Left lung (tissue), 14 donors: ENCODE data around the gene UBXN11. TPM values are rescaled to one million over a fixed set of nuclear protein-coding genes. Genes with fewer than 3 reads are reported as not detected.

Source experiments
- ATAC-seq: fragments of 200-7000 bp; cut with Tn5 transposase; one replicate; pipeline ENCODE4 v1.9.1; 2020; ENCODE audit warnings: moderate library complexity
- DNase-seq, 4 donors: peaks; one replicate each; pipeline ENCODE4 v3.0.0-alpha.2; 2013 to 2020
- H3K27ac ChIP-seq, 2 donors: fragments of 200-600 bp; sonication (generic) in 1 of 2; one replicate each; pipeline versions ENCODE4 v1.5.0 to v1.8.0; 2020 to 2021
- H3K27me3 ChIP-seq, 2 donors: fragments of 200-600 bp; sonication (generic) in 1 of 2; one replicate each; pipeline versions ENCODE4 v1.5.0 to v1.8.0; 2020 to 2021
- H3K36me3 ChIP-seq, 2 donors: fragments of 200-600 bp; sonication (generic) in 1 of 2; one replicate each; pipeline versions ENCODE4 v1.5.0 to v1.8.0; 2020 to 2021
- H3K4me1 ChIP-seq, 2 donors: fragments of 200-600 bp; one replicate each; pipeline ENCODE4 v1.8.0; 2021
- H3K4me3 ChIP-seq, 2 donors: fragments of 200-600 bp; sonication (generic) in 1 of 2; one replicate each; pipeline versions ENCODE4 v1.5.0 to v1.8.0; 2020 to 2021; ENCODE audit warnings: mild to moderate bottlenecking in 1 of 2
- H3K9me3 ChIP-seq, 2 donors: fragments of 200-600 bp; sonication (generic) in 1 of 2; one replicate each; pipeline versions ENCODE4 v1.5.0 to v1.8.0; 2020 to 2021
- intact Hi-C, 2 donors: fragments of 100-400 bp; cut with DNase I; formaldehyde crosslinking; loops; one replicate each; pipeline versions ENCODE4 v1.11.2 to v1.14.2; 2022
- long read RNA-seq, 12 donors: library from polyadenylated mRNA in 2 of 12; unstranded in 2 of 12; transcript quantifications; one replicate each; pipeline ENCODE4 v2.0.0 and lab custom pipeline, GENCODE V29; 2019 to 2026
- polyA plus RNA-seq, 6 donors: library from polyadenylated mRNA; unstranded; fragments of 120-200 nt; gene quantifications; one replicate each; pipeline ENCODE4 v1.2.1, GENCODE V29; 2013; ENCODE audit not compliant: insufficient read length in 6 of 6
- total RNA-seq, 2 donors: library from RNA; stranded (reverse); fragmentation: NEBNext Ultra II Directional; extraction: Animal tissue kit (Norgen Biotek cat#: 25700); gene quantifications; one replicate each; pipeline ENCODE4 v1.2.1, GENCODE V29; 2021
- TF ChIP-seq, protein P1 (sequence below), 2 donors: fragments of 200-600 bp; sonication (generic) in 1 of 2; IDR thresholded peaks; one replicate each; pipeline versions ENCODE4 v1.5.0 to v1.8.0; 2021; ENCODE audit warnings: antibody characterized with exemption in 2 of 2
- donor health status: DM: no; HTN: yes; CAD: no.
- donor health status: DM: no; HTN: no; CAD: no.

Gene UBXN11, protein sequence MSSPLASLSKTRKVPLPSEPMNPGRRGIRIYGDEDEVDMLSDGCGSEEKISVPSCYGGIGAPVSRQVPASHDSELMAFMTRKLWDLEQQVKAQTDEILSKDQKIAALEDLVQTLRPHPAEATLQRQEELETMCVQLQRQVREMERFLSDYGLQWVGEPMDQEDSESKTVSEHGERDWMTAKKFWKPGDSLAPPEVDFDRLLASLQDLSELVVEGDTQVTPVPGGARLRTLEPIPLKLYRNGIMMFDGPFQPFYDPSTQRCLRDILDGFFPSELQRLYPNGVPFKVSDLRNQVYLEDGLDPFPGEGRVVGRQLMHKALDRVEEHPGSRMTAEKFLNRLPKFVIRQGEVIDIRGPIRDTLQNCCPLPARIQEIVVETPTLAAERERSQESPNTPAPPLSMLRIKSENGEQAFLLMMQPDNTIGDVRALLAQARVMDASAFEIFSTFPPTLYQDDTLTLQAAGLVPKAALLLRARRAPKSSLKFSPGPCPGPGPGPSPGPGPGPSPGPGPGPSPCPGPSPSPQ
- total RNA-seq = 10 to 100 TPM; 24.0 to 43.1 TPM
- polyA plus RNA-seq = 10 to 100 TPM; 23.0 to 29.7 (median 26.1) TPM
- long read RNA-seq, donor 1, partial matches to known transcripts = 5 of 11 reads
- long read RNA-seq, donor 1, other reads (novel, unspliced or antisense) = 0 of 11 reads
- long read RNA-seq, donor 2, partial matches to known transcripts = 0 of 2 reads
- long read RNA-seq, donor 2, other reads (novel, unspliced or antisense) = 0 of 2 reads
- long read RNA-seq, donor 3 = 0 reads
- long read RNA-seq, donor 4, partial matches to known transcripts = 9 of 28 reads
- long read RNA-seq, donor 4, other reads (novel, unspliced or antisense) = 14 of 28 reads
- long read RNA-seq, donor 5, partial matches to known transcripts = 305 of 308 reads
- long read RNA-seq, donor 5, other reads (novel, unspliced or antisense) = 0 of 308 reads
- long read RNA-seq, donor 6, partial matches to known transcripts = 224 of 228 reads
- long read RNA-seq, donor 6, other reads (novel, unspliced or antisense) = 0 of 228 reads
- long read RNA-seq, donor 7, partial matches to known transcripts = 0 of 3 reads
- long read RNA-seq, donor 7, other reads (novel, unspliced or antisense) = 0 of 3 reads
- long read RNA-seq, donor 8, partial matches to known transcripts = 0 of 1 reads
- long read RNA-seq, donor 8, other reads (novel, unspliced or antisense) = 0 of 1 reads
- long read RNA-seq, donor 9 = 0 reads
- long read RNA-seq, donor 10, transcript UBXN11-202 (14 exons, 1,555 nt) = major isoform, 7 of 53 reads
- long read RNA-seq, donor 10, partial matches to known transcripts = 7 of 53 reads
- long read RNA-seq, donor 10, other reads (novel, unspliced or antisense) = 34 of 53 reads
- long read RNA-seq, donor 11, partial matches to known transcripts = 0 of 3 reads
- long read RNA-seq, donor 11, other reads (novel, unspliced or antisense) = 0 of 3 reads
- long read RNA-seq, donor 12 = 0 reads

DNA sequence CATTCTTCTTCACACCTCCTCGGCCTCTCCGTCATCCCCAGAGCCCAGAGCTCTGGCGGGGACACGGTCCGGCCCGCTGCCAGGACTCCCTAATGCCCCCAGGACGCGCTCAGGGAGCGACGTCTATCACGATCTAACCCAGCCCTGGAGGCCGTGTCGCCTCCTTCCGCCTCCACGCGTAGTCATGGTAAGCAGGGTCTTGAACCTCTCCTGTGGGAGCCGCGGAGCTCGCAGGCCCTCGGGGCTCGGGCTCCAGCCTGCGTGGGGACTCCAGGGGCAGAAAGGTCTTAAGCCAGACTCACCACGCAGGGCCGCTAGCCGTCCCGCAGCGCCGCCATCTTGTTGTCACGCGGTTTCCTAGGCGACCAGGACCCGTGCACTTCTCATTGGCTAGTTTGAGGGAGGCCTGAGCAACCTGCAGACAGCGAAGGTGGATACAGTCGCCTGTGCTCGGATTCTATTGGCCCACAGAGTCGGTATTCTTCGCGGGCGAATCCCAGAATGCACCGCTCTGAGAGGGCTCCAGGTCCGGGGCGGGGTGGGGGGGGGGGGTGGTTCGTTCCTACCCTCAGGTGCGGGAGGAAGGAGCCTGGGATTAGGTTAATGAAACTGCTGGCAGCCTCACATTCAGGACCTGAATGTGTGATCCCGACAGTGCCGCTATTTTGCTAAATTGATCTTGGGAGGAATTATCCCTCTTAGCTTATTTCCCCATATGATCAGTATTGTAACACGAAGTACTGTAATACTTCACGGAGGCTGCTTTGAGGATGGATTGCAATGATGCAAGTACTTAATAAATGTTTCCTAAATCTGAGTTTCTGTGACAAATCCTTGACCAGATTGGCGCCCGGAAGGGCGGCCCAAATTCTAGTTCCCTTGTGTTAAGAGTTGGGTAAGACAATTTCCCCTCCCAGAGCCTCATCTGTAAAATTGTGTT, at the start of gene UBXN11:
TSS of gene UBXN11 (minus strand) at position 347 of the 940 bp plus-strand sequence. CDS start 3,753 bp downstream, outside the sequence.
- Histone ChIP-seq H3K4me1 (peaks cover 0 to 53% of the 10 kb centered on the region in 2 donors), H3K9me3 (no peaks in the 10 kb centered on the region), H3K27me3 (no peaks in the 10 kb centered on the region), H3K27ac (peak within 1 kb of the TSS; percentile 69 to 90), H3K36me3 (no peaks in the 10 kb centered on the region), H3K4me3 (peak within 1 kb of the TSS; percentile 68 to 81)
- ATAC-seq (peak; percentile 99), DNase-seq (peak; percentile 77 to 95 (median 92))
- intact Hi-C loops = no loop called here
- TF ChIP-seq, protein P1, sequence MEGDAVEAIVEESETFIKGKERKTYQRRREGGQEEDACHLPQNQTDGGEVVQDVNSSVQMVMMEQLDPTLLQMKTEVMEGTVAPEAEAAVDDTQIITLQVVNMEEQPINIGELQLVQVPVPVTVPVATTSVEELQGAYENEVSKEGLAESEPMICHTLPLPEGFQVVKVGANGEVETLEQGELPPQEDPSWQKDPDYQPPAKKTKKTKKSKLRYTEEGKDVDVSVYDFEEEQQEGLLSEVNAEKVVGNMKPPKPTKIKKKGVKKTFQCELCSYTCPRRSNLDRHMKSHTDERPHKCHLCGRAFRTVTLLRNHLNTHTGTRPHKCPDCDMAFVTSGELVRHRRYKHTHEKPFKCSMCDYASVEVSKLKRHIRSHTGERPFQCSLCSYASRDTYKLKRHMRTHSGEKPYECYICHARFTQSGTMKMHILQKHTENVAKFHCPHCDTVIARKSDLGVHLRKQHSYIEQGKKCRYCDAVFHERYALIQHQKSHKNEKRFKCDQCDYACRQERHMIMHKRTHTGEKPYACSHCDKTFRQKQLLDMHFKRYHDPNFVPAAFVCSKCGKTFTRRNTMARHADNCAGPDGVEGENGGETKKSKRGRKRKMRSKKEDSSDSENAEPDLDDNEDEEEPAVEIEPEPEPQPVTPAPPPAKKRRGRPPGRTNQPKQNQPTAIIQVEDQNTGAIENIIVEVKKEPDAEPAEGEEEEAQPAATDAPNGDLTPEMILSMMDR (IDR thresholded peaks at IDR 0.05) = no peak

DNA sequence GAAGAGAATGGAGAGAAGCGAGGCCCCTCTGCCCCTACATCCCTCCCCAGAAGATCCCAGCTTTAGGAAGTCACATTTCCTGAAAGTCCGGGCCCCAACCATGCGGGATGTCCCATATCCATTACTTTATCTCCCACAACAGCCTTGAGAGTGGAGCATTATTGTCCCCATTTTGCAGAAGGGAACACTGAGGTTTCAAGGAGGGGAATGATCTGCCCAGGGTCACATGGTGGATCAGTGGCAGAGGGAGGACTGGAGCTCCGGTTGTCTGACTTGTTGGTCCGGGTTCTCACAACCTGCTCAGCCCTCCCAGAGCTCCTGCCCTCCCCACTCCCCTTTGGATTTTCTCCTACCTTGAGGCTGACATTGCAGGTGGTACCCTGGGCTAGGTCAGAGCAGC, 49.7 kb upstream of the UBXN11 start:
- ATAC-seq = no peak
- Histone ChIP-seq H3K4me1 (peaks cover 8 to 10% of the 10 kb centered on the region in 2 donors), H3K4me3 (no peak overlapping the region), H3K36me3 (no peaks in the 10 kb centered on the region), H3K27me3 (peaks cover 26 to 53% of the 10 kb centered on the region in 2 donors), H3K9me3 (no peaks in the 10 kb centered on the region), H3K27ac (no peak overlapping the region)
- intact Hi-C loops = no loop called here
- TF ChIP-seq, protein P1 (IDR thresholded peaks at IDR 0.05) = no peak
- DNase-seq = no peak

DNA sequence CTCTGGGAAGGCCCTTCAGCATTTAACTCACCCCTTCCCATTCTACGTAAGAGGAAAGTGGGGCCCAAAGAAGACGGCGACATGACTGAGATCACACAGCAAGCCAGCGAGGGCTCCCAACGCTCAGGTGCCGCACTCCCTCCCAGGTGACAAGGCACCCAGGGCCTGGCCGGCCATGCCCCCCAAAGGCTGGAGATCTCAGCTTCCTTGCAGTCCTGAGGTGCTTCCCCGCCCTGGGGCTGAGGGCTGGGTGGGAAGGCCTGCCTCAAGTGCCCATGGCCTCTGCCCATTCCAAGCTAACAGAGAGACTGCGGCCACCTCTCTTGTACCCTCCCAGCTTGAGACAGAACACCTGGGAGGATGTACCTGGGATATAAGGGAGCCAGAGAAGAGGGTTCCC, 48.5 kb upstream of the UBXN11 start:
- H3K27ac ChIP-seq = no peak overlapping the region
- ATAC-seq (no peak), DNase-seq (no peak)
- H3K9me3 ChIP-seq = no peaks in the 10 kb centered on the region
- intact Hi-C loops = no loop called here
- peaks cover 14 to 41% of the 10 kb centered on the region in 2 donors for H3K27me3 ChIP-seq
- no peak overlapping the region for H3K4me3 ChIP-seq
- H3K4me1 ChIP-seq = peaks cover 1 to 2% of the 10 kb centered on the region in 2 donors
- H3K36me3 ChIP-seq = no peaks in the 10 kb centered on the region
- TF ChIP-seq, protein P1 (IDR thresholded peaks at IDR 0.05) = no peak
